Mononuclear cell (primary cell): ENCODE measurements around the gene CDH4. TPM values are rescaled to one million over a fixed set of nuclear protein-coding genes. Genes with fewer than 3 reads are reported as not detected.
"Not testable (repeated sequence)": the region's sequence is repeated elsewhere in the genome, so short reads cannot be mapped to it uniquely, and the experiment has no call there.

Experiments used
- H3K27me3 ChIP-seq: 2 replicates; pipeline ENCODE4 v1.6.0; 2011; ENCODE audit warnings: low read length, control low read depth; ENCODE audit not compliant: insufficient read depth
- H3K4me1 ChIP-seq: 2 replicates; pipeline ENCODE4 v1.5.1; 2011; ENCODE audit warnings: mild to moderate bottlenecking, low read length, control low read depth; ENCODE audit not compliant: insufficient read depth
- H3K4me3 ChIP-seq: 2 replicates; pipeline ENCODE4 v1.5.1; 2011; ENCODE audit warnings: mild to moderate bottlenecking, low read length, moderate library complexity
- H3K9me3 ChIP-seq: 2 replicates; pipeline ENCODE4 v1.5.1; 2011; ENCODE audit warnings: low read depth, mild to moderate bottlenecking, control low read depth, low read length
- total RNA-seq: library from RNA; depleted of rRNA; stranded (reverse); fragments of >200 nt; gene quantifications from one replicate; pipeline ENCODE4 v1.2.3, GENCODE V29; 2012

The CDH4 gene
- total RNA-seq, 1 donor: under 0.01 TPM

DNA sequence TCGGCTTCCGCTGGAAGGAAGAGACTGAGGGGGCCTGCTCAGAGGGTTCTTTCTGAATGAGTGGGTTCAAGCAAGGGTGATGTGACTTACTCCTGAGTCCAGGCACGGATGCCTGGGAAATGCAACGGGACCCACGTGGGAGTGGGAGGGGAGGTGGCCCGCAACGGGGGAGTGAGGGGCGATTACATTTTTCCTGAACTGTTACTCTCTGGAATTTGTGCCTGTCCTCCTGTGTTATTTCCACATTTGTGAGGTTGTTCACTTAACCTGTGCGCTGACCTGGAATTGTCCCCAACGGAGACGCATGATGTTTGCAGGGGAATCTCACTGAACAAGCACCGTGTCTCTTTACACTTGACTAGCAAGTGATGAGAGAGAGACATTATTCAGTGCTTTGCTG lies 209.4 kb downstream of the CDH4 start:
- Histone ChIP-seq H3K4me1 (no peaks in the 10 kb centered on the region), H3K4me3 (no peak overlapping the region), H3K9me3 (no peaks in the 10 kb centered on the region), H3K27me3 (no peaks in the 10 kb centered on the region)

DNA sequence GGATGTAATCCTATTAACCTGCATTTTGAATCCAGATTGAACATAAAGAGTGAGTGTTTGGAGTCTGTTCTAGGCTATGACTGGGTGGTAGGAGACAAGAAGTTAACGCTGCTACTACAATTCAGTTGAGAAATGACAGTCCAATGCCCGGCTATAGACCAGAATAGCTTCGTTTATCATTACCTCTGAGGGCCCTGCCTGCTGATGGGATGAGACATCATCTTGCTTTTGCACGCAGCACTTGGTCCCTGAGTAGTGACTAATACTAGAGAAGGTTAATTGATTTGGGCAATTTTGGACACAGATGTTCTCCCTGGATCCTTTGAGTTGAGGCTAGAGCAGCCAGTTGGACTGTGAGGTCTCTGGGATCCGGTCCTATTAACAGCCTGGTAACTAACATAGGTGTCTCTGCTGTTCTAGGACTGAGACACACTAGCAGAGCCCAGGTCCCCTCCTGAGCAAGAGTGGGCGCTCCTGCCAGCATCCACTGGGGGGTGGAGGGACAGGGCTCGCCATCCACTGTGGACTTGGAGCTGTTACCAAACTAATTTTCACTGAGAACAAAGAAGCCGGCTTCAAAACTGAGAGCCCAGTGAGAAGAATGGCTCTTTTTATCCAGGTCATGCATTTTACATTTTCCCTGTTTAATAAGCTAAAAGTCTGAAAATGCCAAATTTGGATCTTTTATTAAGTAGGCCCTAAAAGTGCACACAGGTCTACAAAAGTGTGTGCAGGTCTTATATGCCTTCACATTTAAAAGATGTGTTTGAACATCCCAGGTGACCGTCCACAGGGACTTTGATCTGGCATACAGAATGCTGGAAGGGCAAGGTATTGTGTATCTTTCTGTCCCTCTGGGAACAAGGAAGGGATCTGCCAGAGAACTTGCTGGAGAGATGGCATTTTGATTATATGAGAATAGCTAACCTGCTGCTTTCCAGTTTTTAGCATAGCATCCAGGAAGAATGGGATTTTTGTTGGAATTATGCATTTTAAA lies 212.5 kb downstream of the CDH4 start:
- H3K27me3 ChIP-seq: no peaks in the 10 kb centered on the region
- no peaks in the 10 kb centered on the region for H3K4me1 ChIP-seq
- H3K9me3 ChIP-seq: peaks cover 5% of the 10 kb centered on the region
- H3K4me3 ChIP-seq: no peak overlapping the region

- Histone ChIP-seq H3K9me3 (no peaks in the 10 kb centered on the region), H3K27me3 (no peaks in the 10 kb centered on the region), H3K4me1 (no peaks in the 10 kb centered on the region), H3K4me3 (no peak overlapping the region)
Measured at GRCh38 chr20:61475729-61476128, 223.7 kb downstream of the CDH4 start.

DNA sequence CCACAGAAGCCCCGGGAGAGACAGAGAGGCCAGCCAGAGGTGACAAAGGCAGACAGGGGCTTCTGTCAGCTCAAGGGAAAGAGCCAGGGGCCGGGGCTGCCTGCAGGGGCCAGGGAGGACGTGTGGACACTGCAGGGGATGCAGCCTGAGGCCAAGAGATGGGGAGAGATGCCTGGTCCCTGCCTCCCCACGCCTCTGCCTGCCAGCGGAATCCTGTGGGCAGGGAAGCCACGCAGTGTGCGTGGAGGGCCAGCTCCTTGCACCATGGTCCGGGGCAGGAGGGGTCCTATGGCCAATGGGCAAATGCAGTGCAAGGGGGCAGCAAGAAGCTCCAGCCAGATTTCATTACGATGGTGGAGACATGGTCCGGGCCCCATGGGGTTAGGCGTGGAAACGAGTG lies 224.9 kb downstream of the CDH4 start:
- Histone ChIP-seq H3K27me3 (no peaks in the 10 kb centered on the region), H3K9me3 (no peaks in the 10 kb centered on the region), H3K4me1 (no peaks in the 10 kb centered on the region), H3K4me3 (no peak overlapping the region)

- Histone ChIP-seq H3K27me3 (no peaks in the 10 kb centered on the region), H3K4me3 (no peak overlapping the region), H3K4me1 (no peaks in the 10 kb centered on the region), H3K9me3 (no peaks in the 10 kb centered on the region)
Measured at GRCh38 chr20:61477451-61477861, 225.4 kb downstream of the CDH4 start.

DNA sequence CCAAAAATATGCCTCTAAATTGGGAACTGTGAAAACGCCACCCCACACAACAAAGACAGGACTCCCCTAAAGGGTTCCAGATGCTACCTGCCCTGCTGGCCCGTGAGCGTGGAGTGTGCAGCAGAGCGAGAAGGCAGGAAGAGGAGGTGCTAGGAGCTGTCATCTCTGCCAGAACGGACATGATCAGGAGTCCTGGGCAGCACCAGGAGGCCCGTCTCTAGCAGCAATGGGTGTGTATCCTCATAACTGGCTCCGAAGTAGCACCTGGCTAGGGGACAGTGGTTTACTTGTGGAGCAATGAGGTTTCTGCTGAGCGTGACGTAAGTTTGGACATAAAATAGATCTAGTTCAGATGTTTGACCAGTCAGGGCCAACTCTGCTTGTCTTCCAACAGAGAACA lies 226.0 kb downstream of the CDH4 start:
- Histone ChIP-seq H3K4me1 (no peaks in the 10 kb centered on the region), H3K4me3 (no peak overlapping the region), H3K9me3 (no peaks in the 10 kb centered on the region), H3K27me3 (no peaks in the 10 kb centered on the region)

DNA sequence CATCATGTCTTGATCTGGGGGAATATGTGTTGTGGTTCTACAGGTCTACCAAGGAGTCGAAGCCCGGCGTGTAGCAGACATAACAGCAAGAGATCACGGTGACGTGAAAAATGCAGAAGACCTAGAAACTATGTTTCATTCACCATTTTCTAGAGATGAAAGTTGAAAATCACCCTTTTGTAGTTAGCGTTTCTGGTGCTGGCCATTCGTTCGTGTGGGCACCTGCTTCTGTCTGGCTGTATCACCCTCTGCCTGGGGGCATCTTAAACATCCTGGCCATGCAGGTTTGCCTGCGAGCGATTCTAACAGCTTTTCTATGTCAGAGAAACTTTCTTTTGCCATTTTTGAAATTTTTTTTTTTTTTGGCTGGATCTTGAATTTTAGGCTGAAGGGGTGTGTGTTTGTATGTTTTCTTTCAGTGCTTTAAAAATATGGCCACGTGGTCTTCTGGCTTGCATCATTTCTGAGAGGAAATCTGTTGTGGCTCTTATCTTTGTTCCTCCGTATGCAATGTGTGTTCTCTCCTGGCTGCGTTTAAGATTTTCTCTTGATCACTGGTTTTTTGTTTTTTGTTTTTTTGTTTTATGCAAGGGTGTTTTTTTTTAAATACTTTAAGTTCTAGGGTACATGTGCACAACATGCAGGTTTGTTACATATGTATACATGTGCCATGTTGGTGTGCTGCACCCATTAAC lies 226.7 kb downstream of the CDH4 start:
- no peak overlapping the region for H3K4me3 ChIP-seq
- H3K9me3 ChIP-seq: no peaks in the 10 kb centered on the region
- no peaks in the 10 kb centered on the region for H3K4me1 ChIP-seq
- H3K27me3 ChIP-seq: no peaks in the 10 kb centered on the region

- H3K9me3 ChIP-seq: not testable (repeated sequence)
Measured at GRCh38 chr20:61479433-61479832, 227.4 kb downstream of the CDH4 start.

DNA sequence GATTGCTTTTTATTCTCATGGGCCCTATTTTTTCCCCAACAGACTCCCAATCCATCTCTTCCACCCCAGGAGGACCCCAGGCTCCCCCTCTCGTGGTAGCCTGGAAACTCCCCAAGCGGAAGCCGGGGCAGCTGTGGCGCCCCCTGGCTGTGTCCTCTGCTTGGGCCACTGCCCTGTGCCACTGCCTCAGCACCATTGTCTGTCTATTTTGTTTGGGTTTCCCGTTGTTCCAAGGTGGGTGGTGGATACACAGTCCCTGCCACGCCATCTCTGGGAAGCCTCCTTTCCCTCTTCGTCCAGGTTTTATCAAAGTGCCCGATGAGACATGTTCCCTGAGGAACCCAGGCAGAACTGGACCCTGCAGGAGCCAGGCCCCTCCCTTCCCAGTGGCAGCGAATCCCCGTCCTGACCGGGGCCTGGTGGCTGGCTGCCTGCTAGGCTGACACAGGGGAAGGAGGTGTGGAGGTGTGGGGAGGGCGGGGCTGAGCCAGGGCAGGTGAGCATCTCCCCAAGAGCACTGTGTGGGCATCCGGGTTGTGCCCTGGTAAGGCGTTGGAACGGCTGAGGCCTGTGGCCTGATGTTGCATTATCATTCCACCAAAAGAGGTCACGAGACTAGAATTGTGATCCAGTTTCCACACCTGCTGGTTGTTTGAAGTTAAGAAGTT lies 228.2 kb downstream of the CDH4 start:
- no peaks in the 10 kb centered on the region for H3K4me1 ChIP-seq
- H3K4me3 ChIP-seq: no peak overlapping the region
- no peaks in the 10 kb centered on the region for H3K9me3 ChIP-seq
- no peaks in the 10 kb centered on the region for H3K27me3 ChIP-seq

More at GRCh38 chr20:61479433-61479832, 227.4 kb downstream of the CDH4 start:
- H3K4me1 ChIP-seq, H3K27me3 ChIP-seq, H3K4me3 ChIP-seq: not testable (repeated sequence)

- Histone ChIP-seq H3K27me3 (no peaks in the 10 kb centered on the region), H3K9me3 (no peaks in the 10 kb centered on the region), H3K4me3 (no peak overlapping the region), H3K4me1 (no peaks in the 10 kb centered on the region)
Measured at GRCh38 chr20:61482056-61482887, 230.2 kb downstream of the CDH4 start.

- H3K4me3 ChIP-seq: no peak overlapping the region
- H3K9me3 ChIP-seq: no peaks in the 10 kb centered on the region
- no peaks in the 10 kb centered on the region for H3K4me1 ChIP-seq
- H3K27me3 ChIP-seq: no peaks in the 10 kb centered on the region
Measured at GRCh38 chr20:61482901-61483300, 230.8 kb downstream of the CDH4 start.

- H3K4me1 ChIP-seq: no peaks in the 10 kb centered on the region
Measured at GRCh38 chr20:61483336-61484067, 231.4 kb downstream of the CDH4 start.

GRCh38 chr20:61486198-61486597 lies 234.1 kb downstream of the CDH4 start:
- H3K27me3 ChIP-seq: no peaks in the 10 kb centered on the region
- no peaks in the 10 kb centered on the region for H3K9me3 ChIP-seq
- H3K4me1 ChIP-seq: no peaks in the 10 kb centered on the region
- no peak overlapping the region for H3K4me3 ChIP-seq

More at GRCh38 chr20:61483336-61484067, 231.4 kb downstream of the CDH4 start:
- H3K4me3 ChIP-seq: no peak overlapping the region
- no peaks in the 10 kb centered on the region for H3K27me3 ChIP-seq
- H3K9me3 ChIP-seq: no peaks in the 10 kb centered on the region
